IMR-90 (cell line): ENCODE data around the gene GARS1. TPM values are rescaled to one million over a fixed set of nuclear protein-coding genes. Genes with fewer than 3 reads are reported as not detected.

Source experiments
- ATAC-seq: fragments of 200-7000 bp; cut with Tn5 transposase; 2 replicates; pipeline ENCODE4 v1.9.1; 2020; ENCODE audit warnings: low read depth, mild to moderate bottlenecking, moderate library complexity
- BruUV-seq: library from RNA; stranded (reverse); fragments of 400-500 nt; replicated peaks from 2 replicates; lab custom pipeline; 2021; lab: Mats Ljungman, UMichigan
- CTCF ChIA-PET: fragments of 300-600 bp; formaldehyde crosslinking; extraction: SDS; loops from one replicate; lab custom pipeline; 2021; ENCODE audit warnings: antibody characterized with exemption; lab: Yijun Ruan, JAX
- POLR2A ChIA-PET: fragments of 300-600 bp; sonication (Branson Sonifier 250); formaldehyde crosslinking; loops from one replicate; lab custom pipeline; 2022; ENCODE audit warnings: antibody characterized with exemption; ENCODE audit not compliant: unreplicated experiment; lab: Charles Lee
- DNase-seq: peaks from one replicate; pipeline ENCODE4 v3.0.0; 2013
- H2AFZ ChIP-seq: replicated peaks from 2 replicates; pipeline ENCODE3; 2013; ENCODE audit warnings: low read length, mild to moderate bottlenecking; ENCODE audit not compliant: poor library complexity
- H2AK5ac ChIP-seq: 2 replicates; pipeline ENCODE4 v1.6.1; 2013; ENCODE audit warnings: low read depth, low read length, inconsistent platforms
- H2AK9ac ChIP-seq: replicated peaks from 2 replicates; pipeline ENCODE3; 2013; ENCODE audit warnings: mild to moderate bottlenecking, low read depth, low read length, moderate library complexity; ENCODE audit not compliant: poor library complexity
- H2BK120ac ChIP-seq: 2 replicates; pipeline ENCODE4 v1.6.1; 2013; ENCODE audit warnings: low read depth, low read length, inconsistent platforms
- H2BK15ac ChIP-seq: 3 replicates; pipeline ENCODE4 v1.6.1; 2013; ENCODE audit warnings: low read depth, low read length, inconsistent platforms
- H2BK20ac ChIP-seq: 2 replicates; pipeline ENCODE4 v1.6.1; 2013; ENCODE audit warnings: low read depth, mild to moderate bottlenecking, inconsistent platforms, low read length, moderate library complexity
- H2BK5ac ChIP-seq: 2 replicates; pipeline ENCODE4 v1.6.1; 2013; ENCODE audit warnings: mild to moderate bottlenecking, low read depth, low read length, inconsistent platforms; ENCODE audit not compliant: poor library complexity, severe bottlenecking
- H3K14ac ChIP-seq: replicated peaks from 2 replicates; pipeline ENCODE4 v1.6.1; 2013; ENCODE audit warnings: low read depth, low read length, inconsistent platforms
- H3K18ac ChIP-seq: 2 replicates; pipeline ENCODE4 v1.6.1; 2013; ENCODE audit warnings: low read depth, low read length, control low read depth
- H3K23ac ChIP-seq: 2 replicates; pipeline ENCODE4 v1.6.1; 2013; ENCODE audit warnings: low read depth, low read length, inconsistent platforms
- H3K27ac ChIP-seq: 2 replicates; pipeline ENCODE4 v1.5.1; 2013; ENCODE audit warnings: mild to moderate bottlenecking, control low read depth, low read length; ENCODE audit not compliant: insufficient read depth
- H3K27me3 ChIP-seq: 2 replicates; pipeline ENCODE4 v1.6.1; 2013; ENCODE audit warnings: low read length; ENCODE audit not compliant: control insufficient read depth, insufficient read depth
- H3K36me3 ChIP-seq: 2 replicates; pipeline ENCODE4 v1.6.1; 2013; ENCODE audit warnings: low read length, mixed read lengths; ENCODE audit not compliant: control insufficient read depth, insufficient read depth
- H3K4ac ChIP-seq: 2 replicates; pipeline ENCODE4 v1.6.1; 2013; ENCODE audit warnings: low read depth, low read length, inconsistent platforms
- H3K4me1 ChIP-seq: 2 replicates; pipeline ENCODE4 v1.6.1; 2013; ENCODE audit warnings: low read length, mixed read lengths; ENCODE audit not compliant: control insufficient read depth, insufficient read depth
- H3K4me2 ChIP-seq: 2 replicates; pipeline ENCODE4 v1.6.1; 2013; ENCODE audit warnings: low read depth, mild to moderate bottlenecking, control low read depth, low read length, moderate library complexity
- H3K4me3 ChIP-seq: 2 replicates; pipeline ENCODE4 v1.5.1; 2013; ENCODE audit warnings: low read depth, mild to moderate bottlenecking, control low read depth, low read length, moderate library complexity; ENCODE audit not compliant: insufficient read depth
- H3K56ac ChIP-seq: 2 replicates; pipeline ENCODE4 v1.6.1; 2013; ENCODE audit warnings: low read length, inconsistent platforms; ENCODE audit not compliant: insufficient read depth; ENCODE audit errors: extremely low read depth
- H3K79me1 ChIP-seq, 2 experiments: 2 replicates each; pipeline ENCODE4 v1.6.1; 2013; ENCODE audit warnings: low read length in 2 of 2, inconsistent platforms in 1 of 2, low read depth in 1 of 2
- H3K9ac ChIP-seq: 2 replicates; pipeline ENCODE4 v1.6.1; 2013; ENCODE audit warnings: low read depth, low read length, control low read depth
- H3K9me1 ChIP-seq: 2 replicates; pipeline ENCODE4 v1.6.1; 2013; ENCODE audit warnings: low read length, inconsistent platforms; ENCODE audit not compliant: insufficient read depth
- H3K9me3 ChIP-seq: 2 replicates; pipeline ENCODE4 v1.6.1; 2013; ENCODE audit warnings: low read length; ENCODE audit not compliant: control insufficient read depth, insufficient read depth
- H4K20me1 ChIP-seq: 2 replicates; pipeline ENCODE4 v1.6.1; 2013; ENCODE audit warnings: low read length, inconsistent platforms; ENCODE audit not compliant: insufficient read depth
- H4K5ac ChIP-seq: 2 replicates; pipeline ENCODE4 v1.6.1; 2013; ENCODE audit warnings: mild to moderate bottlenecking, low read depth, low read length, control low read depth
- H4K8ac ChIP-seq, 2 experiments: 2 replicates each; pipeline ENCODE4 v1.6.1; 2013; ENCODE audit warnings: low read depth in 2 of 2, low read length in 2 of 2, control low read depth in 1 of 2, inconsistent platforms in 1 of 2
- H4K91ac ChIP-seq: 2 replicates; pipeline ENCODE4 v1.6.1; 2013; ENCODE audit warnings: low read depth, low read length, inconsistent platforms; ENCODE audit not compliant: insufficient read depth
- CEBPB ChIP-seq: IDR thresholded peaks from 2 replicates; pipeline ENCODE4 v1.6.1; 2012; ENCODE audit warnings: low read depth, low read length, improper control_type of control experiment
- FOS ChIP-seq: fragments of 150-350 bp; IDR thresholded peaks from 2 replicates; pipeline ENCODE4 v1.6.1; 2016; ENCODE audit warnings: low read depth, low read length
- MAFK ChIP-seq: IDR thresholded peaks from 2 replicates; pipeline ENCODE4 v1.6.1; 2012; ENCODE audit warnings: low read depth, low read length, improper control_type of control experiment
- MAZ ChIP-seq: IDR thresholded peaks from 2 replicates; pipeline ENCODE4 v1.6.1; 2012; ENCODE audit warnings: low read depth, mild to moderate bottlenecking, low read length, improper control_type of control experiment, moderate library complexity, borderline replicate concordance
- MXI1 ChIP-seq: IDR thresholded peaks from 2 replicates; pipeline ENCODE4 v1.6.1; 2012; ENCODE audit warnings: low read depth, mild to moderate bottlenecking, low read length, moderate library complexity, borderline replicate concordance
- NFE2L2 ChIP-seq: fragments of 150-350 bp; IDR thresholded peaks from 2 replicates; pipeline ENCODE4 v1.6.1; 2016; ENCODE audit warnings: low read depth, mild to moderate bottlenecking, low read length
- POLR2A ChIP-seq: IDR thresholded peaks from 2 replicates; pipeline ENCODE4 v1.6.1; 2012; ENCODE audit warnings: mild to moderate bottlenecking, low read depth, low read length
- RAD21 ChIP-seq: IDR thresholded peaks from 2 replicates; pipeline ENCODE4 v1.6.1; 2012; ENCODE audit warnings: low read length, improper control_type of control experiment
- RCOR1 ChIP-seq: IDR thresholded peaks from 2 replicates; pipeline ENCODE4 v1.6.1; 2012; ENCODE audit warnings: mild to moderate bottlenecking, low read length, improper control_type of control experiment; ENCODE audit not compliant: insufficient replicate concordance
- RFX5 ChIP-seq: IDR thresholded peaks from 2 replicates; pipeline ENCODE4 v1.8.0; 2012; ENCODE audit warnings: low read depth, mild to moderate bottlenecking, low read length, moderate library complexity
- SMC3 ChIP-seq: fragments of 150-350 bp; IDR thresholded peaks from 2 replicates; pipeline ENCODE4 v1.6.1; 2016; ENCODE audit warnings: low read depth, mild to moderate bottlenecking, antibody characterized with exemption, low read length, moderate library complexity
- USF2 ChIP-seq: fragments of 150-350 bp; IDR thresholded peaks from 2 replicates; pipeline ENCODE4 v1.6.1; 2017; ENCODE audit warnings: mild to moderate bottlenecking, antibody characterized with exemption, low read length, low read depth
- WGBS, 2 experiments: methylation state at CpG; one replicate each; pipeline versions ENCODE4 v1.1.5 to v1.1.7; 2013; ENCODE audit warnings: missing lambda C conversion rate in 2 of 2; ENCODE audit not compliant: insufficient read length in 1 of 2; ENCODE audit errors: extremely low coverage in 2 of 2; 5-methylcytosine and 5-hydroxymethylcytosine counted together
- dilution Hi-C: fragments of 300-500 bp; cut with HindIII; formaldehyde crosslinking; loops from one replicate; pipeline ENCODE4 v1.14.3; 2018; ENCODE audit warnings: low sequenced_read_pairs; ENCODE audit not compliant: unreplicated experiment
- in situ Hi-C: fragments of 300-500 bp; cut with MboI; formaldehyde crosslinking; loops from 3 replicates; pipeline ENCODE4 v1.14.3; 2019; ENCODE audit warnings: low sequenced_read_pairs, inconsistent platforms, mixed read lengths
- intact Hi-C: fragments of 100-400 bp; cut with micrococcal nuclease; formaldehyde crosslinking; loops from 2 replicates; pipeline ENCODE4 v1.10.0; 2022
- polyA plus RNA-seq, 3 experiments: library from polyadenylated mRNA; depleted of rRNA; stranded (reverse); fragments of >200 nt; gene quantifications; 2 replicates each; pipeline ENCODE4 v1.2.3, GENCODE V29; 2012; ENCODE audit warnings: low replicate concordance in 1 of 3
- total RNA-seq: library from RNA; depleted of rRNA; stranded (reverse); fragments of >200 nt; gene quantifications from 2 replicates; pipeline ENCODE4 v1.2.3, GENCODE V29; 2012
- TF ChIP-seq, protein P1 (sequence below): conservative IDR thresholded peaks from 2 replicates; pipeline ENCODE4 v1.5.1; 2012; ENCODE audit warnings: mild to moderate bottlenecking, low read depth, low read length, improper control_type of control experiment

The GARS1 gene
- total and polyA plus RNA-seq, 2 of the 4 experiments (the other 2 are of a cell fraction): 105 to 551 TPM

- WGBS, 2 experiments: 0% methylated on average over 11 of the region's 12 CpGs; no CpG with 5 or more reads in 1 of the 2 experiments
- Histone ChIP-seq H3K27ac (peak overlapping the region; percentile 88), H3K9me3 (no peaks in the 10 kb centered on the region), H2BK5ac (peak overlapping the region; percentile 83), H3K4me2 (peak overlapping the region; percentile 91), H2AFZ (peak overlapping the region; percentile 91), H2BK120ac (peak overlapping the region; percentile 69; the same call in 1 of the 2 replicates), H3K9ac (peak overlapping the region; percentile 95), H3K23ac (peak overlapping the region; percentile 98), H3K79me1 (peaks cover 10 to 26% of the 10 kb centered on the region in 2 experiments), H3K14ac (peak overlapping the region; percentile 99), H3K4ac (peak overlapping the region; percentile 95), H2BK20ac (0 out of 2 replicates have a peak overlapping the region, but pooled peaks have one; percentile 25), H3K27me3 (no peaks in the 10 kb centered on the region), H4K5ac (peak overlapping the region; percentile 96), H2AK5ac (peak overlapping the region; percentile 80), H3K9me1 (no peaks in the 10 kb centered on the region; the same call in 1 of the 2 replicates), H3K4me3 (peak overlapping the region; percentile 72), H3K36me3 (0 out of 2 replicates have a peak, but pooled peaks cover 4% of the 10 kb centered on the region), H3K18ac (peak overlapping the region; percentile 86), H3K56ac (peak overlapping the region; percentile 91), H2BK15ac (peak overlapping the region; percentile 10; the same call in 1 of the 3 replicates), H4K91ac (peak overlapping the region; percentile 87), H4K8ac (peak overlapping the region; percentile 93 to 97), H4K20me1 (peaks cover 17% of the 10 kb centered on the region; the same call in 1 of the 2 replicates), H2AK9ac (peak overlapping the region; percentile 68), H3K4me1 (peaks cover 5% of the 10 kb centered on the region)
- in situ Hi-C loops: no loop called here
- ATAC-seq (peak; percentile 21), DNase-seq (peak; percentile 24)
- dilution Hi-C loops: no loop called here
- CTCF ChIA-PET: no interaction called here
- intact Hi-C loops: no loop called here
- POLR2A ChIA-PET: no interaction called here
- TF ChIP-seq, protein P1, sequence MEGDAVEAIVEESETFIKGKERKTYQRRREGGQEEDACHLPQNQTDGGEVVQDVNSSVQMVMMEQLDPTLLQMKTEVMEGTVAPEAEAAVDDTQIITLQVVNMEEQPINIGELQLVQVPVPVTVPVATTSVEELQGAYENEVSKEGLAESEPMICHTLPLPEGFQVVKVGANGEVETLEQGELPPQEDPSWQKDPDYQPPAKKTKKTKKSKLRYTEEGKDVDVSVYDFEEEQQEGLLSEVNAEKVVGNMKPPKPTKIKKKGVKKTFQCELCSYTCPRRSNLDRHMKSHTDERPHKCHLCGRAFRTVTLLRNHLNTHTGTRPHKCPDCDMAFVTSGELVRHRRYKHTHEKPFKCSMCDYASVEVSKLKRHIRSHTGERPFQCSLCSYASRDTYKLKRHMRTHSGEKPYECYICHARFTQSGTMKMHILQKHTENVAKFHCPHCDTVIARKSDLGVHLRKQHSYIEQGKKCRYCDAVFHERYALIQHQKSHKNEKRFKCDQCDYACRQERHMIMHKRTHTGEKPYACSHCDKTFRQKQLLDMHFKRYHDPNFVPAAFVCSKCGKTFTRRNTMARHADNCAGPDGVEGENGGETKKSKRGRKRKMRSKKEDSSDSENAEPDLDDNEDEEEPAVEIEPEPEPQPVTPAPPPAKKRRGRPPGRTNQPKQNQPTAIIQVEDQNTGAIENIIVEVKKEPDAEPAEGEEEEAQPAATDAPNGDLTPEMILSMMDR: no peak
- no peak for TF ChIP-seq NFE2L2
- no peak for TF ChIP-seq MAFK
- no peak; the same call in 1 of the 2 replicates for TF ChIP-seq MAZ
- TF ChIP-seq RFX5: no peak
- no peak for TF ChIP-seq SMC3
- TF ChIP-seq POLR2A: no peak
- no peak for TF ChIP-seq FOS
- no peak for TF ChIP-seq USF2
- no peak for TF ChIP-seq CEBPB
- no peak for TF ChIP-seq MXI1
- no peak for TF ChIP-seq RAD21
- TF ChIP-seq RCOR1: no peak
- BruUV-seq: TSS peak; percentile 57
Measured at GRCh38 chr7:30594048-30594539, 584 bp upstream of the GARS1 start.
